ENCODE measurements around the gene DBH. TPM values are rescaled to one million over a fixed set of nuclear protein-coding genes. Genes with fewer than 3 reads are reported as not detected.

DBH gene
- polyA plus RNA-seq, 3 donors, result not detected

- no peaks in the 10 kb centered on the region for H3K4me1 Mint-ChIP-seq
- peaks cover 3 to 7% (median 5%) of the 10 kb centered on the region in 3 donors for H3K27me3 Mint-ChIP-seq (ENCODE audit: low read depth in 3 of 3)
- Histone ChIP-seq H4K20me1 (ENCODE audit: insufficient read depth, low read length) (no peaks in the 10 kb centered on the region), H3K36me3 (replicated peaks in 1 of 2; ENCODE audit: control insufficient read depth in 1 of 2, insufficient read depth in 2 of 2, low read length in 2 of 2) (no peaks in the 10 kb centered on the region), H3K27me3 (ENCODE audit: control insufficient read depth in 2 of 2, insufficient read depth in 2 of 2, low read length in 2 of 2) (no peaks in the 10 kb centered on the region), H3K4me2 (replicated peaks; ENCODE audit: extremely low read depth, low read length, poor library complexity, severe bottlenecking) (no peak overlapping the region), H3K4me1 (ENCODE audit: control insufficient read depth in 1 of 2, insufficient read depth in 2 of 2, low read length in 2 of 2) (no peaks in the 10 kb centered on the region), H3K9me3 (replicated peaks in 1 of 2; ENCODE audit: control insufficient read depth in 1 of 2, insufficient read depth in 1 of 2, low read length in 2 of 2) (no peaks in the 10 kb centered on the region), H3K9ac (ENCODE audit: insufficient read depth, low read length, poor library complexity, severe bottlenecking) (no peak overlapping the region), H2AFZ (ENCODE audit: insufficient read depth, low read depth, low read length, poor library complexity, severe bottlenecking) (no peak overlapping the region), H3K27ac (ENCODE audit: low read depth in 1 of 2, low read length in 2 of 2) (no peak overlapping the region), H3K79me2 (ENCODE audit: insufficient read depth, low read length) (no peaks in the 10 kb centered on the region), H3K4me3 (replicated peaks in 1 of 3; ENCODE audit: low read depth in 2 of 3, low read length in 3 of 3) (no peak overlapping the region)
- H3K4me3 Mint-ChIP-seq, result no peak overlapping the region
- no peak overlapping the region for H3K27ac Mint-ChIP-seq
- no peaks in the 10 kb centered on the region for H3K36me3 Mint-ChIP-seq
- H3K9me3 Mint-ChIP-seq, result peaks cover 0 to 3% (median 0%) of the 10 kb centered on the region in 7 donors
- intact Hi-C loops (cut with micrococcal nuclease), result no loop called here
- no peak for DNase-seq
- TF ChIP-seq CTCF (IDR thresholded peaks at IDR 0.05), result no peak
- 95% methylated on average over 9 of the region's 10 CpGs for WGBS (ENCODE audit: insufficient coverage)
Observed at GRCh38 chr9:133676450-133676849, 40.3 kb downstream of the DBH start.

GRCh38 chr9:133677126-133678010 lies 41.2 kb downstream of the DBH start:
- no peaks in the 10 kb centered on the region for H4K20me1 ChIP-seq (ENCODE audit: insufficient read depth, low read length)
- Mint-ChIP-seq H3K27ac (peak overlapping the region in 2 of 7 donors; percentile 30 to 65), H3K4me1 (no peaks in the 10 kb centered on the region), H3K9me3 (peaks cover 0 to 3% (median 0%) of the 10 kb centered on the region in 7 donors), H3K4me3 (no peak overlapping the region), H3K36me3 (no peaks in the 10 kb centered on the region), H3K27me3 (ENCODE audit: low read depth in 3 of 3) (peaks cover 3 to 7% (median 5%) of the 10 kb centered on the region in 3 donors)
- intact Hi-C loops (cut with micrococcal nuclease), result no loop called here
- H3K4me3 ChIP-seq (replicated peaks in 1 of 3; ENCODE audit: low read depth in 2 of 3, low read length in 3 of 3), result no peak overlapping the region
- H2AFZ ChIP-seq (ENCODE audit: insufficient read depth, low read depth, low read length, poor library complexity, severe bottlenecking), result no peak overlapping the region
- no peak overlapping the region for H3K9ac ChIP-seq (ENCODE audit: insufficient read depth, low read length, poor library complexity, severe bottlenecking)
- H3K27me3 ChIP-seq (ENCODE audit: control insufficient read depth in 2 of 2, insufficient read depth in 2 of 2, low read length in 2 of 2), result no peaks in the 10 kb centered on the region
- no peaks in the 10 kb centered on the region for H3K9me3 ChIP-seq (replicated peaks in 1 of 2; ENCODE audit: control insufficient read depth in 1 of 2, insufficient read depth in 1 of 2, low read length in 2 of 2)
- H3K4me1 ChIP-seq (ENCODE audit: control insufficient read depth in 1 of 2, insufficient read depth in 2 of 2, low read length in 2 of 2), result no peaks in the 10 kb centered on the region
- no peak overlapping the region for H3K27ac ChIP-seq (ENCODE audit: low read depth in 1 of 2, low read length in 2 of 2)
- no peak for DNase-seq
- H3K79me2 ChIP-seq (ENCODE audit: insufficient read depth, low read length), result no peaks in the 10 kb centered on the region
- 80% methylated on average over 6 of the region's 17 CpGs for WGBS (ENCODE audit: insufficient coverage)
- no peaks in the 10 kb centered on the region for H3K36me3 ChIP-seq (replicated peaks in 1 of 2; ENCODE audit: control insufficient read depth in 1 of 2, insufficient read depth in 2 of 2, low read length in 2 of 2)
- no peak overlapping the region for H3K4me2 ChIP-seq (replicated peaks; ENCODE audit: extremely low read depth, low read length, poor library complexity, severe bottlenecking)
- TF ChIP-seq CTCF (IDR thresholded peaks at IDR 0.05), result no peak

Measured in CD14-positive monocyte (primary cell).